Thyroid gland (tissue), 4 donors: ENCODE measurements around the gene HOXC10.

Experiments used
- POLR2A ChIP-seq, 2 donors: fragments of 450-650 bp; IDR thresholded peaks; one replicate each; pipeline ENCODE4 v1.6.1; 2017; ENCODE audit warnings: antibody characterized with exemption in 2 of 2, mild to moderate bottlenecking in 2 of 2, moderate library complexity in 1 of 2
- TF ChIP-seq, protein P1 (sequence below), 6 experiments: fragments of 200-600 bp in 3 of 6; fragments of 450-650 bp in 3 of 6; sonication (generic) in 3 of 6; IDR thresholded peaks; one replicate each; pipeline ENCODE4 v1.5.1; 2016 to 2019; ENCODE audit warnings: antibody characterized with exemption in 6 of 6, mild to moderate bottlenecking in 2 of 6, inconsistent platforms in 1 of 6, moderate library complexity in 1 of 6

- TF ChIP-seq, protein P1, sequence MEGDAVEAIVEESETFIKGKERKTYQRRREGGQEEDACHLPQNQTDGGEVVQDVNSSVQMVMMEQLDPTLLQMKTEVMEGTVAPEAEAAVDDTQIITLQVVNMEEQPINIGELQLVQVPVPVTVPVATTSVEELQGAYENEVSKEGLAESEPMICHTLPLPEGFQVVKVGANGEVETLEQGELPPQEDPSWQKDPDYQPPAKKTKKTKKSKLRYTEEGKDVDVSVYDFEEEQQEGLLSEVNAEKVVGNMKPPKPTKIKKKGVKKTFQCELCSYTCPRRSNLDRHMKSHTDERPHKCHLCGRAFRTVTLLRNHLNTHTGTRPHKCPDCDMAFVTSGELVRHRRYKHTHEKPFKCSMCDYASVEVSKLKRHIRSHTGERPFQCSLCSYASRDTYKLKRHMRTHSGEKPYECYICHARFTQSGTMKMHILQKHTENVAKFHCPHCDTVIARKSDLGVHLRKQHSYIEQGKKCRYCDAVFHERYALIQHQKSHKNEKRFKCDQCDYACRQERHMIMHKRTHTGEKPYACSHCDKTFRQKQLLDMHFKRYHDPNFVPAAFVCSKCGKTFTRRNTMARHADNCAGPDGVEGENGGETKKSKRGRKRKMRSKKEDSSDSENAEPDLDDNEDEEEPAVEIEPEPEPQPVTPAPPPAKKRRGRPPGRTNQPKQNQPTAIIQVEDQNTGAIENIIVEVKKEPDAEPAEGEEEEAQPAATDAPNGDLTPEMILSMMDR (IDR thresholded peaks at IDR 0.05): no peak
- TF ChIP-seq POLR2A (IDR thresholded peaks at IDR 0.05): no peak
Measured at GRCh38 chr12:53941750-53942149, 43.2 kb upstream of the HOXC10 start.
